Mucosa of descending colon (tissue), 3 donors: ENCODE measurements around the gene LINGO1. TPM values are rescaled to one million over a fixed set of nuclear protein-coding genes. Genes with fewer than 3 reads are reported as not detected.

Experiments used
- ATAC-seq: fragments of 200-7000 bp; cut with Tn5 transposase; one replicate; pipeline ENCODE4 v1.9.1; 2020; ENCODE audit warnings: mild to moderate bottlenecking, moderate library complexity
- DNase-seq, 3 donors: peaks; one replicate each; pipeline ENCODE4 v3.0.0-alpha.2; 2020
- H3K36me3 ChIP-seq: fragments of 200-600 bp; one replicate; pipeline ENCODE4 v1.8.0; 2021; ENCODE audit warnings: low read depth, mild to moderate bottlenecking
- H3K4me1 ChIP-seq: fragments of 200-600 bp; one replicate; pipeline ENCODE4 v1.8.0; 2021; ENCODE audit warnings: low read depth, mild to moderate bottlenecking
- H3K4me3 ChIP-seq: fragments of 200-600 bp; one replicate; pipeline ENCODE4 v1.8.0; 2021; ENCODE audit warnings: mild to moderate bottlenecking
- H3K9me3 ChIP-seq: fragments of 200-600 bp; one replicate; pipeline ENCODE4 v1.8.0; 2021; ENCODE audit warnings: mild to moderate bottlenecking
- CTCF ChIP-seq: fragments of 200-600 bp; IDR thresholded peaks from one replicate; pipeline ENCODE4 v1.8.0; 2022; ENCODE audit warnings: antibody characterized with exemption, mild to moderate bottlenecking
- intact Hi-C, 2 donors: fragments of 100-400 bp; cut with DNase I in 1 of 2; cut with micrococcal nuclease in 1 of 2; formaldehyde crosslinking; loops; one replicate each; pipeline versions ENCODE4 v1.11.0 to v1.11.1; 2022; cut with DNase I, micrococcal nuclease
- total RNA-seq, 3 donors: library from RNA; stranded (reverse); fragmentation: NEBNext Ultra II Directional in 2 of 3; extraction: Animal tissue kit (Norgen Biotek cat#: 25700) in 2 of 3; gene quantifications; one replicate each; pipeline versions ENCODE4 v1.2.1 to v1.2.4, GENCODE V29; 2021 to 2023
- donor health status: DM: no; HTN: no; CAD: no; lungs with moderate emphysema.
- donor health status: DM: no; HTN: no; CAD: no.
- donor health status: DM: no; HTN: yes; CAD: no.

Gene LINGO1
- total RNA-seq, 3 donors from 2014 or later: 1.8 to 2.6 (median 1.9) TPM

- H3K4me3 ChIP-seq: no peak overlapping the region
- intact Hi-C loops: no loop called here
These were observed 9.3 kb upstream of the LINGO1 start for GRCh38 chr15:77641999-77642398.

GRCh38 chr15:77640615-77641014 is 7.9 kb upstream of the LINGO1 start:
- no peak for TF ChIP-seq CTCF
- ATAC-seq (no peak), DNase-seq (no peak)
- intact Hi-C loops: no loop called here
- Histone ChIP-seq H3K36me3 (no peaks in the 10 kb centered on the region), H3K9me3 (no peaks in the 10 kb centered on the region), H3K4me1 (peaks cover 2% of the 10 kb centered on the region), H3K4me3 (no peak overlapping the region)

More at GRCh38 chr15:77641999-77642398, 9.3 kb upstream of the LINGO1 start:
- ATAC-seq (no peak), DNase-seq (no peak)
- no peak for TF ChIP-seq CTCF
- Histone ChIP-seq H3K36me3 (no peaks in the 10 kb centered on the region), H3K9me3 (no peaks in the 10 kb centered on the region), H3K4me1 (peaks cover 2% of the 10 kb centered on the region)

- H3K9me3 ChIP-seq: no peaks in the 10 kb centered on the region
- intact Hi-C loops: loop anchor here in 1 of 2 donors (10.0 kb wide), 1 partner anchor 185 kb away; no protein-coding TSS in a partner anchor
These were observed 6.7 kb upstream of the LINGO1 start for GRCh38 chr15:77639431-77639830.

GRCh38 chr15:77637851-77638692 is 5.4 kb upstream of the LINGO1 start:
- Histone ChIP-seq H3K9me3 (no peaks in the 10 kb centered on the region), H3K4me3 (no peak overlapping the region), H3K4me1 (peaks cover 11% of the 10 kb centered on the region), H3K36me3 (no peaks in the 10 kb centered on the region)
- DNase-seq (no peak), ATAC-seq (no peak)
- TF ChIP-seq CTCF: no peak
- intact Hi-C loops: loop anchor here in 1 of 2 donors (10.0 kb wide), 1 partner anchor 187 kb away; no protein-coding TSS in a partner anchor

More at GRCh38 chr15:77639431-77639830, 6.7 kb upstream of the LINGO1 start:
- Histone ChIP-seq H3K4me1 (peaks cover 2% of the 10 kb centered on the region), H3K36me3 (no peaks in the 10 kb centered on the region), H3K4me3 (no peak overlapping the region)
- DNase-seq (no peak), ATAC-seq (no peak)
- no peak for TF ChIP-seq CTCF

- no peak for TF ChIP-seq CTCF
- intact Hi-C loops: loop anchor here in 1 of 2 donors (10.0 kb wide), 1 partner anchor 189 kb away; no protein-coding TSS in a partner anchor
- no peak for DNase-seq
- Histone ChIP-seq H3K4me3 (no peak overlapping the region), H3K36me3 (no peaks in the 10 kb centered on the region), H3K4me1 (peaks cover 16% of the 10 kb centered on the region), H3K9me3 (no peaks in the 10 kb centered on the region)
- ATAC-seq: no peak
These were observed 3.5 kb upstream of the LINGO1 start for GRCh38 chr15:77636209-77636608.
